Liver (tissue), 3 donors: ENCODE results near the gene HLCS.

Source experiments
- EGR1 ChIP-seq, 2 donors: IDR thresholded peaks; 2 replicates each; pipeline ENCODE4 v1.6.1; 2016 to 2018; ENCODE audit warnings: antibody characterized with exemption in 2 of 2, low read depth in 2 of 2
- GABPA ChIP-seq, 2 donors: IDR thresholded peaks in 1 of 2; conservative IDR thresholded peaks in 1 of 2; 2 replicates each; pipeline ENCODE4 v1.6.1; 2016; ENCODE audit warnings: antibody characterized with exemption in 2 of 2, mild to moderate bottlenecking in 1 of 2, moderate library complexity in 1 of 2
- HNF4G ChIP-seq: IDR thresholded peaks from 2 replicates; pipeline ENCODE4 v1.6.1; 2016; ENCODE audit warnings: antibody characterized with exemption
- JUND ChIP-seq, 2 donors: IDR thresholded peaks; 2 replicates each; pipeline ENCODE4 v1.6.1; 2016; ENCODE audit warnings: antibody characterized with exemption in 2 of 2
- NR2F2 ChIP-seq: IDR thresholded peaks from 2 replicates; pipeline ENCODE4 v1.6.1; 2016; ENCODE audit warnings: antibody characterized with exemption
- RAD21 ChIP-seq, 2 donors: IDR thresholded peaks; 2 replicates each; pipeline ENCODE4 v1.6.1; 2016; ENCODE audit warnings: antibody characterized with exemption in 2 of 2, mild to moderate bottlenecking in 2 of 2
- RXRA ChIP-seq, 2 donors: IDR thresholded peaks; 2 replicates each; pipeline ENCODE4 v1.6.1; 2017 to 2018; ENCODE audit warnings: antibody characterized with exemption in 2 of 2, mild to moderate bottlenecking in 1 of 2
- SP1 ChIP-seq: IDR thresholded peaks from 2 replicates; pipeline ENCODE4 v1.6.1; 2018; ENCODE audit warnings: antibody characterized with exemption, mild to moderate bottlenecking
- TAF1 ChIP-seq: conservative IDR thresholded peaks from 2 replicates; pipeline ENCODE4 v1.6.1; 2016; ENCODE audit warnings: antibody characterized with exemption, mild to moderate bottlenecking
- YY1 ChIP-seq: IDR thresholded peaks from 2 replicates; pipeline ENCODE4 v1.6.1; 2016; ENCODE audit warnings: antibody characterized with exemption, mild to moderate bottlenecking
- TF ChIP-seq, protein P1 (sequence below): IDR thresholded peaks from 2 replicates; pipeline ENCODE4 v1.6.1; 2016; ENCODE audit warnings: antibody characterized with exemption
- TF ChIP-seq, protein P2 (sequence below): IDR thresholded peaks from 2 replicates; pipeline ENCODE4 v1.6.1; 2016; ENCODE audit warnings: antibody characterized with exemption
- TF ChIP-seq, protein P3 (sequence below): fragments of 150-350 bp; IDR thresholded peaks from 2 replicates; pipeline ENCODE4 v1.5.1; 2017; ENCODE audit warnings: improper control_type of control experiment, low read depth, low read length; ENCODE audit not compliant: missing input control
- TF ChIP-seq, protein P4 (sequence below): IDR thresholded peaks from 2 replicates; pipeline ENCODE4 v1.6.1; 2016; ENCODE audit warnings: antibody characterized with exemption, mild to moderate bottlenecking
- donor health status: healthy.
- donor health status: healthy.

DNA sequence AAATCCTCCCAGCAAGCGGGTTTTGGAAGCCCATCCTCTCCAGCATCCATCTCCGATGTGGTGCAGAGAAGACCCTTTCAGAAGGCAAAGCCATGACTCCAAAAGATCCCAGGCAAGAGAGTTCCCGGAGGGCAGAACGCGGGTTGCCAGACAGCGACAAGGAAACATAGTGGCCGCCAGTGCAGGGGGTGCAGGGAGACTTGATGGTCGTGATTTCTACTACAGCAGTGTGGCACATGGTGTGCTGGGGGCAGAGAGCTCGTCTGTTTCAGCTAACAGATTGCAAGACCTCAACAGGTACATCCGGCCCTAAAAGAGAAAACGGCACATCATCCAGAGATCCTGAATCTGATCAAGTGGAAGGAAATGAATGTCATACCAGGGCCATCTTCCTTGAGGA, 74.3 kb downstream of the HLCS start:
- TF ChIP-seq YY1 (no peak), EGR1 (IDR thresholded peaks at IDR 0.05; ENCODE audit: low read depth in 2 of 2) (no peak), GABPA (IDR thresholded peaks at IDR 0.05 in 1 of 2, conservative IDR thresholded peaks at IDR 0.05 in 1 of 2) (no peak), TAF1 (no peak), NR2F2 (no peak), SP1 (no peak), HNF4G (no peak), RXRA (IDR thresholded peaks at IDR 0.05) (no peak), RAD21 (IDR thresholded peaks at IDR 0.05) (no peak), JUND (IDR thresholded peaks at IDR 0.05) (no peak)
- TF ChIP-seq, protein P1, sequence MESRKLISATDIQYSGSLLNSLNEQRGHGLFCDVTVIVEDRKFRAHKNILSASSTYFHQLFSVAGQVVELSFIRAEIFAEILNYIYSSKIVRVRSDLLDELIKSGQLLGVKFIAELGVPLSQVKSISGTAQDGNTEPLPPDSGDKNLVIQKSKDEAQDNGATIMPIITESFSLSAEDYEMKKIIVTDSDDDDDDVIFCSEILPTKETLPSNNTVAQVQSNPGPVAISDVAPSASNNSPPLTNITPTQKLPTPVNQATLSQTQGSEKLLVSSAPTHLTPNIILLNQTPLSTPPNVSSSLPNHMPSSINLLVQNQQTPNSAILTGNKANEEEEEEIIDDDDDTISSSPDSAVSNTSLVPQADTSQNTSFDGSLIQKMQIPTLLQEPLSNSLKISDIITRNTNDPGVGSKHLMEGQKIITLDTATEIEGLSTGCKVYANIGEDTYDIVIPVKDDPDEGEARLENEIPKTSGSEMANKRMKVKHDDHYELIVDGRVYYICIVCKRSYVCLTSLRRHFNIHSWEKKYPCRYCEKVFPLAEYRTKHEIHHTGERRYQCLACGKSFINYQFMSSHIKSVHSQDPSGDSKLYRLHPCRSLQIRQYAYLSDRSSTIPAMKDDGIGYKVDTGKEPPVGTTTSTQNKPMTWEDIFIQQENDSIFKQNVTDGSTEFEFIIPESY: no peak
- TF ChIP-seq, protein P2, sequence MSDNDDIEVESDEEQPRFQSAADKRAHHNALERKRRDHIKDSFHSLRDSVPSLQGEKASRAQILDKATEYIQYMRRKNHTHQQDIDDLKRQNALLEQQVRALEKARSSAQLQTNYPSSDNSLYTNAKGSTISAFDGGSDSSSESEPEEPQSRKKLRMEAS: no peak
- TF ChIP-seq, protein P3, sequence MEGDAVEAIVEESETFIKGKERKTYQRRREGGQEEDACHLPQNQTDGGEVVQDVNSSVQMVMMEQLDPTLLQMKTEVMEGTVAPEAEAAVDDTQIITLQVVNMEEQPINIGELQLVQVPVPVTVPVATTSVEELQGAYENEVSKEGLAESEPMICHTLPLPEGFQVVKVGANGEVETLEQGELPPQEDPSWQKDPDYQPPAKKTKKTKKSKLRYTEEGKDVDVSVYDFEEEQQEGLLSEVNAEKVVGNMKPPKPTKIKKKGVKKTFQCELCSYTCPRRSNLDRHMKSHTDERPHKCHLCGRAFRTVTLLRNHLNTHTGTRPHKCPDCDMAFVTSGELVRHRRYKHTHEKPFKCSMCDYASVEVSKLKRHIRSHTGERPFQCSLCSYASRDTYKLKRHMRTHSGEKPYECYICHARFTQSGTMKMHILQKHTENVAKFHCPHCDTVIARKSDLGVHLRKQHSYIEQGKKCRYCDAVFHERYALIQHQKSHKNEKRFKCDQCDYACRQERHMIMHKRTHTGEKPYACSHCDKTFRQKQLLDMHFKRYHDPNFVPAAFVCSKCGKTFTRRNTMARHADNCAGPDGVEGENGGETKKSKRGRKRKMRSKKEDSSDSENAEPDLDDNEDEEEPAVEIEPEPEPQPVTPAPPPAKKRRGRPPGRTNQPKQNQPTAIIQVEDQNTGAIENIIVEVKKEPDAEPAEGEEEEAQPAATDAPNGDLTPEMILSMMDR: no peak
- TF ChIP-seq, protein P4, sequence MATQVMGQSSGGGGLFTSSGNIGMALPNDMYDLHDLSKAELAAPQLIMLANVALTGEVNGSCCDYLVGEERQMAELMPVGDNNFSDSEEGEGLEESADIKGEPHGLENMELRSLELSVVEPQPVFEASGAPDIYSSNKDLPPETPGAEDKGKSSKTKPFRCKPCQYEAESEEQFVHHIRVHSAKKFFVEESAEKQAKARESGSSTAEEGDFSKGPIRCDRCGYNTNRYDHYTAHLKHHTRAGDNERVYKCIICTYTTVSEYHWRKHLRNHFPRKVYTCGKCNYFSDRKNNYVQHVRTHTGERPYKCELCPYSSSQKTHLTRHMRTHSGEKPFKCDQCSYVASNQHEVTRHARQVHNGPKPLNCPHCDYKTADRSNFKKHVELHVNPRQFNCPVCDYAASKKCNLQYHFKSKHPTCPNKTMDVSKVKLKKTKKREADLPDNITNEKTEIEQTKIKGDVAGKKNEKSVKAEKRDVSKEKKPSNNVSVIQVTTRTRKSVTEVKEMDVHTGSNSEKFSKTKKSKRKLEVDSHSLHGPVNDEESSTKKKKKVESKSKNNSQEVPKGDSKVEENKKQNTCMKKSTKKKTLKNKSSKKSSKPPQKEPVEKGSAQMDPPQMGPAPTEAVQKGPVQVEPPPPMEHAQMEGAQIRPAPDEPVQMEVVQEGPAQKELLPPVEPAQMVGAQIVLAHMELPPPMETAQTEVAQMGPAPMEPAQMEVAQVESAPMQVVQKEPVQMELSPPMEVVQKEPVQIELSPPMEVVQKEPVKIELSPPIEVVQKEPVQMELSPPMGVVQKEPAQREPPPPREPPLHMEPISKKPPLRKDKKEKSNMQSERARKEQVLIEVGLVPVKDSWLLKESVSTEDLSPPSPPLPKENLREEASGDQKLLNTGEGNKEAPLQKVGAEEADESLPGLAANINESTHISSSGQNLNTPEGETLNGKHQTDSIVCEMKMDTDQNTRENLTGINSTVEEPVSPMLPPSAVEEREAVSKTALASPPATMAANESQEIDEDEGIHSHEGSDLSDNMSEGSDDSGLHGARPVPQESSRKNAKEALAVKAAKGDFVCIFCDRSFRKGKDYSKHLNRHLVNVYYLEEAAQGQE: no peak
